T-helper 1 cell treated with Interleukin-12 subunit alpha and Interleukin-12 subunit beta and Interleukin-4 antibody, amounts not matched to agents 30 ng/mL and 1 ng/mL, for 36 hours (primary cell): Measurements from ENCODE around the gene KCNJ2. TPM values are rescaled to one million over a fixed set of nuclear protein-coding genes. Genes with fewer than 3 reads are reported as not detected.

Experiments
- intact Hi-C: fragments of 100-400 bp; cut with micrococcal nuclease; formaldehyde crosslinking; loops from one replicate; pipeline ENCODE4 v1.15.1; 2024
- total RNA-seq: library from RNA; stranded (reverse); gene quantifications from 2 replicates; pipeline ENCODE4 v1.2.3, GENCODE V29; 2022

The KCNJ2 gene
- total RNA-seq, 1 donor from 2014 or later, result not detected

- intact Hi-C loops, result no loop called here
Observed at GRCh38 chr17:70158591-70158990, 10.7 kb upstream of the KCNJ2 start.

DNA sequence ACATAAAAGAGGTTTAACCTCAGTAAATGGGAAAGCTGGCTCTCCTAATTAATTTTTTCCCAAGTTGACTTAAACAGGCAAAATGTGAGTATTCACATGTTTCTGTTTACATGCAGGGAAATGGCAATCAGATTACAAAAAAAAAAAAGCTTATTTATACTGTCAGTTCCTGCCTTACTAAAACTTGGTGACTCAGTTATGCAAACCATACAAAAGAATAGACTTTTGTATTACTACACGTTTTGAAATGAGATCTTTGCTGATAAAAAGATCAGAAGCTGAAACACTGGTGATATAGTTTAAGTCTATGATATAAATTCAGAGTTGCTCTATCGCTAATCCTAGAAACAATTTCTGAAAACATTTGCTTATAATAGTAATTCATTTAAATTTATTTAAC is 9.4 kb upstream of the KCNJ2 start:
- intact Hi-C loops, result no loop called here

- intact Hi-C loops, result no loop called here
Observed at GRCh38 chr17:70161519-70161918, 7.8 kb upstream of the KCNJ2 start.

DNA sequence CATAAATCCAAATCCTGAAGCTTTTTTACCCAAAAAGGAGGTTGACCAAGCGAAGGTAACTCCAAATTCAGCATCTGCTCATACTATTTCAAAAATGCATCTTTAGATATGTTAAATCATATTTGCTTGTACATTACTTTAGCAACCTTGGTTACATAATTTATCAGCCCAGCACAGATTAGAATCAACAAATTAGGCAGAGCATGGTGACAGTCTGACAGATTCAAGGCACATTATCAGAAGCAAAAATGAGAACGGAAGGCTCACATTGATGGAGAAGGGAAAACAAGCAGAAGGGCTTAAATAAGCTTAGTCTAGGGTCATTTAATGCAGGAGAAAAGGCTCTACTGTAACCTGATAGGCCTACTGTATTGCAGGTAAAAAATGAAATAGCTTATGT is 3.9 kb upstream of the KCNJ2 start:
- intact Hi-C loops, result loop anchor here (5.0 kb wide), 2 partner anchors 748 to 838 kb away; partner anchors contain the start of gene ABCA5

DNA sequence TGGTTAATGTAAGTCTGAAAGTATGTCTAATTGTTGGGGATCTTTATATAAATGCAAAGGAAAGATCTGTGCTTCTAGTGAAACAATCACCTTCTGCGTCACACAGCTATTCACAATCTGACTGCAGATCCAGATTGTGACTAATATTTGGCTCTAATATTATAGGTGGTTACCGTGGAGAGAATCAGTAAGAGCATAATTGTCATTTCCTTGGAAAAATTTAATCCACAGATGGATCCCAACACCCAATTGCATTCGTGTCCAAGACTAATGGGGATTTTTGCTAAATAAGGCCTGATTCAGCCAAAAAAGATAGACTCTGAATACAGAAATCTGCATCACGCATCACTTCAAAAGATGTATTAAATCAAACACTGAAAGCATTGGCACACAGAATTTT is 2.7 kb upstream of the KCNJ2 start:
- intact Hi-C loops, result loop anchor here (5.0 kb wide), 2 partner anchors 749 to 839 kb away; partner anchors contain the start of gene ABCA5

GRCh38 chr17:70168044-70168976 is 1.0 kb upstream of the KCNJ2 start:
- intact Hi-C loops, result loop anchor here (1.0 to 5.0 kb wide), 4 partner anchors 31 to 841 kb away; partner anchors contain the start of gene ABCA5

- intact Hi-C loops, result loop anchor here (1.0 to 5.0 kb wide), 3 partner anchors 563 to 843 kb away; partner anchors contain the start of gene ABCA5
Observed at GRCh38 chr17:70169709-70170597, 621 bp downstream of the KCNJ2 start.

DNA sequence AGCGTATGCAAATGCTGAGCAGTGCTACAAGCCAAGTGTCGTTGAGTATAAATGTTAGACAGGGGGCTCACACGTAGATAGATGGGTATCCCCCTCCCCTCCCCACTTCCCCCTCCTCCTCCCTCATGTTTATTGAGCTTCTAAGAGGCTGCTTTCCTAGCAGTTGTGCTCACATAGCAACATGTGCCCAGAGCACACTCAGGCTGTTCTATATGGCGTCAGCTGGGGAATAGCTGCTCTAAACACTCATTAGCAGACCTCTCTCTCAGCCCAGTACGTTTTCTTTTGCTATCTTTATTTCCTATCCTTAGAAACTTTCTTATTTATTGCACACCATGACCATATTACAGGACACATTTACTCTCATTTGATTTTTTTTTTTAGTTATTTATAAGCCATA is 1.8 kb downstream of the KCNJ2 start:
- intact Hi-C loops, result no loop called here

GRCh38 chr17:70172449-70172848 is 3.1 kb downstream of the KCNJ2 start:
- intact Hi-C loops, result no loop called here

GRCh38 chr17:70172923-70173322 is 3.6 kb downstream of the KCNJ2 start:
- intact Hi-C loops, result no loop called here

DNA sequence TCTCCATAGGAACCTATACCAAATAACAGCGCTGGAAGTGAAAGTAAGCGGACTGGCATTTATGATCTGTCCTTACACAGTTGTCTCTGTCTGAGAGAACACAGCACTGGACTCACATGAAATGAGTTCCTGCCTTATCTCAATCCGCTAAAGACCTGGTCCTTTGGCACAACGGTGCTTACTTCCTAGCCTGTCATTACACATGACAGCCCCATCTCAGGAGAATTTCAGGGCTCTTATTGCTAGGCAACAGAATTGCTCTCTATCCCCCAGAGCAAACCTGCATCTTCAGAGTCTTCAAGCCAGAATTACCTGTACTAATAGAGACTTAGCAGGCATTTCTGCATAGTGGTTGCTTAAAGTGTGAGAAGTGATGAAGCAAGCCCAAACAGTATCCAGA is 4.3 kb downstream of the KCNJ2 start:
- intact Hi-C loops, result no loop called here

- intact Hi-C loops, result no loop called here
Observed at GRCh38 chr17:70181376-70181775, 12.0 kb downstream of the KCNJ2 start.

- intact Hi-C loops, result no loop called here
Observed at GRCh38 chr17:70181866-70182265, 12.5 kb downstream of the KCNJ2 start.

DNA sequence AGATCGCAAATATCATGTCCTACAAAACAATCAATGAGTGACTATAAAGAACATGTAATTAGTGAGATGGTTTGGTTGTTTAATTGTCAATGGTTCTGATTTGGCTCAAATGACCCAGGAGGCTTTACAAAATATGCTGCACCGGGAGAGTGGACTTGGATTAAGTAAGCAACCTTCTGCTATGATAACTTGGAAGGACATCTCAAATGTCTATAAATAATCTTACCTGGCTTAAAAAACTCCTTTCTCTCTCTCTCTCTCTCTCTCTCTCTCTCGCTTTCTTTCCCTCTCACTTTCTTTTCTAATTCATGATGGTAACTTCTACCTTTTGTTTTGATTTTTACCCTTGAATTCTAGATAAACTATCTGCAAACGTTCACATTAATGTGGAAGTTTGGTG is 14.2 kb downstream of the KCNJ2 start:
- intact Hi-C loops, result no loop called here

- intact Hi-C loops, result no loop called here
Observed at GRCh38 chr17:70184207-70184606, 14.9 kb downstream of the KCNJ2 start.

GRCh38 chr17:70184770-70185169 is 15.4 kb downstream of the KCNJ2 start:
- intact Hi-C loops, result no loop called here

GRCh38 chr17:70185285-70185684 is 16.0 kb downstream of the KCNJ2 start:
- intact Hi-C loops, result no loop called here

- intact Hi-C loops, result no loop called here
Observed at GRCh38 chr17:70187383-70187782, 18.1 kb downstream of the KCNJ2 start.

GRCh38 chr17:70190959-70191805 is 21.9 kb downstream of the KCNJ2 start:
- intact Hi-C loops, result no loop called here

- intact Hi-C loops, result no loop called here
Observed at GRCh38 chr17:70195091-70195490, 25.8 kb downstream of the KCNJ2 start.

GRCh38 chr17:70201872-70202419 is 32.6 kb downstream of the KCNJ2 start:
- intact Hi-C loops, result no loop called here
